ENCODE data around the gene GOLGA6L1. TPM values are rescaled to one million over a fixed set of nuclear protein-coding genes. Genes with fewer than 3 reads are reported as not detected.

The GOLGA6L1 gene
- total RNA-seq, 1 donor from 2014 or later: not detected

Other genes with a start within 250 kb of the GOLGA6L1 start
- gene CYFIP1, start 156.5 kb downstream of the GOLGA6L1 start, total RNA-seq: 11.4 and 16.4 TPM in 2 replicates
- 21.7 and 26.2 TPM in 2 replicates for gene TUBGCP5, start 97.3 kb downstream of the GOLGA6L1 start, total RNA-seq
- gene GOLGA6L26, start 197.4 kb upstream of the GOLGA6L1 start, total RNA-seq: not detected in 2 replicates
- gene GOLGA8S, start 217.9 kb upstream of the GOLGA6L1 start, total RNA-seq: 0.09 and 0.10 TPM in 2 replicates

Measured in activated B cell treated with CpG ODN at 0.5 μM for 24 hours (primary cell).